LoVo (cell line): ENCODE data around the gene HS6ST2.
"Not testable (repeated sequence)": the region's sequence is repeated elsewhere in the genome, so short reads cannot be mapped to it uniquely, and the experiment has no call there.

Source experiments
- DNase-seq: peaks from one replicate; pipeline ENCODE4 v3.0.0-alpha.2; 2016; ENCODE audit warnings: low spot score

HS6ST2 gene

GRCh38 chrX:132958091-132958703 is at the start of gene HS6ST2:
TSS of gene HS6ST2 (minus strand) at chrX:132958629.
- peak; percentile 45 for DNase-seq

DNA sequence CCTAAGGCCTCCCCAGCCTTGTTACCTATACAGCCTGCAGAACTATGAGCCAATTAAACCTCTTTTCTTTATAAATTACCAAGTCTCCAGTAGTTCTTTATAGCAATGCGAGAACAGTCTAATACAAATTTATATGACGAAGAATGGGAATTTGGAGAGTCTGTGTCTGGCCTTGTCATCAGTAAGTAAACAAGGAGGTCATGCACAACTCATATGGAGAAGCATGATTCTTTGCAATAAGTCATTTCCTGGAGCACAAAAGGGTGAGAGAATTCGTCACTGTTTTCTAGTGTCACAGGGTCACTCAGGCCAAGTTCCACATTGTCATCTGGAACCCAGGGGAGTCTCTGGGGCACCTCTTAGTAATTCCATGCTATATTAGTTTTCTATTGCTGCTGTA is 49.0 kb upstream of the HS6ST2 start:
- DNase-seq: no peak

DNA sequence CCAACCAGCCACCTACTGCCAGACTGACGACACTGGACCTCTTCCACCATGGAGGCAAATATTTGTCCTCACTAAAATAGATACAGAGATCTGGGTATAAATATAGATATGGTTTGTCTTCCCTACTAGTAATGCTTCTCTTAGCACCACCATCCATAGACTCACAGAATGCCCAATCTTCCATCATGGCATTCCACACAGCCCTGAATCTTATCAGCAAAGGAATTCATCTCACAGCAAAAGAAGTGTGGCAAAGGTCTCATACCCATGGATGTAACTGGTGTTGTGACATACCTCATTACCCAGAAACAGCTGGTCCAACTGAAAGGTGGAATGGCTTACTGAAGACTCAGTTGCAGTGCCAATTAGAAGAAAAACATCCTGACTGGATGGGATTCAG is 47.2 kb upstream of the HS6ST2 start:
- DNase-seq: no peak

DNA sequence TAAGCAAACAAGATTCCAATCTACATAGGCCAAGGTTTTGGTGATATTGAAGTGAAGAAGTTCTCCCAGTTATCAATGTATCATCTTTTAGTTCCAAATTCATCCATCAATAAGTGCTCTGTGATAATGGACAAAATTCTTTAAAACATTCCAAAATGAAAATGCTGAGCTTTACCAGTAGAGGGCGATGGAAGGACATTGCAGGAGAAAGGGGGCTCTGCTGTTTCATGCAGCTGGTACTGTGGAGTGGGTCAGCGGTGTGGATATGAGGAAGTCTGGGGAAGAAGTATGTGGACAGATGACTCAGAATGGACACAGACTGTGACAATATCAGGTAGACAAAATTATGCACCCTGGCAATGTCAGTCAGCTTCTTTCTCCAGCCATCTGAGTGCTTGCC is 46.6 kb upstream of the HS6ST2 start:
- DNase-seq: no peak

DNA sequence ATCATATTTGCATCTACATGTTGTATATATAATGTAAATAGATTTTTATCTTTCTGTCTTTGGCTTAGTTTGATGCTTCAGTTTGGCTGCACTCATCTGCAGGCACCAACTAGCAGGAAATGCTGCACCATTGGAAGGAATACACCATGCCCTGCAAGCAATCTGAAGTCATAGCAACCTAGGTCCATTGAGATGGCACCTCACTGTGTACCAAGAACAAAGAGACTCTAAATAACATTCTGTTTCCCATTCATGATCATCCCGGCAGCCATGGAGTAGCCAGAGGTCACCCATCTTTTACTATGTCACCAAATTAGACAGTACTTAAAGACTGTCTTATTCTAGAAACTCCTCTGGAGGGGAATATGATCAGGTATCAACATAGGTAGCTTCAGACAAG is 40.8 kb upstream of the HS6ST2 start:
- no peak for DNase-seq

DNA sequence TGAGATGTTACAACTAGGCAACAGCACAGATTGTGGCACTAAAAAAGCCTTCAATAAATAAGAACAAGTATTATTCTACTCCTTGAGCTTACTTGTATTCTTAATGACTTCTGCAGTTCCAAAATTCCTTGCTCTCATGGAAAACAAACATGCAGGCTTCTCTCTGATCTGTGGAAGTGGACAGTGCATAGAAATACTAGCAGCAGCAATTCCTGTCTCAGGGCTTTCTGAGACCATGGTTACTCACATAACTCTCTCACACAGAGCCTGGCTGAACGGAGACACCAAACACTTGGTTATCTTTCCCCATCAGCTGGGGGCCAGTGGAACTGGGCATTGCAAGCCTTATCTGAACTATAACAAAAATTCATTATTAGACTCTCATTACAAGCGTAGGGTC is 32.4 kb upstream of the HS6ST2 start:
- no peak for DNase-seq

- no peak for DNase-seq
These were observed 28.1 kb upstream of the HS6ST2 start for GRCh38 chrX:132986556-132986955.

- DNase-seq: no peak
These were observed 25.7 kb upstream of the HS6ST2 start for GRCh38 chrX:132984058-132984650.

DNA sequence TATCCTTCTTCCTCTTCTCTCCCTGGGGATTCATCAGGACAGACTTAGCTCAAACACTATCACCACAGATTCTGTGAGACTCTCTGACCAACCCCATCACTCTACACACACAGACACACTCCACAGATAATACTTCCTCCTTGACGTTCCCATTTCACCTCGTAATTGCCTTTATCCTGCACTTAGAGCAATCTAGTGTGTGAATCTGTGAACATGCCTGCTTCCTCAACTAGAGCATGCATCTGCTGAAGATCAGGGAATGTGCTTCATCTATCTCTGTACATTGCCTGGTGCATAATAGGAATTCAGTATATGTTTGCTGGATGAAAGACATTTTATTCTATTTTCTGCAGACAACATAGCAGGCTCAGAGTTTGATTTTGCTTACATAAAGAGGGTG is 25.1 kb upstream of the HS6ST2 start:
- no peak for DNase-seq

GRCh38 chrX:132980035-132980434 is 21.6 kb upstream of the HS6ST2 start:
- not testable (repeated sequence) for DNase-seq

- no peak for DNase-seq
These were observed 10.0 kb upstream of the HS6ST2 start for GRCh38 chrX:132968296-132968949.

GRCh38 chrX:132967049-132967448 is 8.6 kb upstream of the HS6ST2 start:
- no peak for DNase-seq

GRCh38 chrX:132965461-132965860 is 7.0 kb upstream of the HS6ST2 start:
- no peak for DNase-seq

DNA sequence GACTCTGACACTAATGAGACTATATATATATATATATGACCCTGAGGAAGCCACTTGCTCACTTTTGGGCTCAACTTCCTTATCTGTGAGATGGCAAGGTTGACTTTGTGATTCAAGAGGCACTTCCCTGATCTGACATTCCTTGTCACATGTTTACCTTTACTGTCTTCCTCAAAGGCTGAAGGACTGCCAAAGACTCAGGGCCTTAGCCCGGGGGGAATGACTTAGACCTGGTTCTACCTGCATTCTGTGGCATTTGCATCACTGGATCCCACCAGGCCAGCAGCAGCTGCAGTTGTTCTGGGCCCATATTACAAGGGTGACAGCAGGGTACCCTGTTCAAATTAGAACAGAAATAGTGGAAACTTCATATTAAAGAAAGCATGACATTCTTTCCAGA is 3.1 kb upstream of the HS6ST2 start:
- DNase-seq: no peak

GRCh38 chrX:132957211-132958090 is 978 bp downstream of the HS6ST2 start:
- DNase-seq: no peak

DNA sequence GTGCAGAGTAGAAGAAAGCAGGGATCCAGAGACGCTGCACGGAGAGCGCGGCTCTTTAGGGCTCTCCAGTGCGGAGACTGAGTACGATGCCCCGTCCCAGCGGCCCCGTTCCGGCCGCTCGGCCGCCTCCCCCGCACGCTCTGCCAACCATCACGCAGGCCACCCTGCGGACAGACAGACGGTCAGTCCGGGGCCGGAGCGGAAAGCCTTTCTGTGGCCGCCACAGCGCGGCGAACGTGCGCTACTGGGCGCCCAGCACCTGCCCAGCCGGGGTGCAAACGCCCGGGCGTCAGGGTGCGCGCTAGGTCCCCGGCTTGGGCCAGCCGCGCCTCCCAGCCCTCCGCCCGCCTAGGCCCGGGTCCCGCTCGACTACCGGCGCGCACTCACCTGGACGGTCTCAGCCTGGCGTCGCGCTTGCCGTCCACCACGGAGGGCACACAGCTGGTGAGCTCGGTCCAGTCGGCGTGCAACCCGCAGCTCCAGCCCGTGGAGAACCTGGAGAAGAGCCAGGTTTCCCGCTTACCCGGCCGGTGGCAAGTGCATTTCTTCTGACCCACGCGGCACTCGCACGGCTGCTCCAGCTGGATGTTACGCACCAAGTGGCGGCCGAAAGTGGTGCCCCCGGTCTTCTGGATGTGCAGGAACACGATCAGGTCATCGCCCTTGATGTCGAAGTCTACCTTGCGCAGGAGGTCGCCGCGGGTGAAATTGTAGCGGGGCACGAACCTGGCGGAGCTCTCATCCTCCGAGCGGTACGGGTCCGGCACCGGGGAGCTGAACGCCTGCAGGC is 1.8 kb downstream of the HS6ST2 start:
- DNase-seq: no peak

DNA sequence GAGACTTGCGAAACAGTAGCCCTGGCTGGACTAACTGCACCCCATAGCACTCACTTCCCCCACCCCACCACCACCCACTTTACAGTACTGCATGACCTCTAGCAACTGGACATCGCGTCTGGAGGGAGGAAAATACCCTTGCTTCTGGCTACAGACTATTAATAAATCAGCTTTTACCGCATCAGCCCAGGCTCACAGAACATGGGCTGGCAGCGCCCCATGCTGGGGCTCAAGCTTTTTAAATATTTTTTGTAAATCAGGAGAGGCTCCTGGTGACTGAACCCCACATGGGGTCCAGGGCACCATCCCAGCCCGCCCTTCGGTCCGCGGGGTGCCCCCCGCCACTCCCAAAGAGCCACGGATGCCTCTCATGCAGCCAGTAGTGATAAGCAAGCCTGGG is 2.7 kb downstream of the HS6ST2 start:
- no peak for DNase-seq

- DNase-seq: no peak
These were observed 4.1 kb downstream of the HS6ST2 start for GRCh38 chrX:132954323-132954722.

- DNase-seq: no peak
These were observed 5.1 kb downstream of the HS6ST2 start for GRCh38 chrX:132953354-132953753.

DNA sequence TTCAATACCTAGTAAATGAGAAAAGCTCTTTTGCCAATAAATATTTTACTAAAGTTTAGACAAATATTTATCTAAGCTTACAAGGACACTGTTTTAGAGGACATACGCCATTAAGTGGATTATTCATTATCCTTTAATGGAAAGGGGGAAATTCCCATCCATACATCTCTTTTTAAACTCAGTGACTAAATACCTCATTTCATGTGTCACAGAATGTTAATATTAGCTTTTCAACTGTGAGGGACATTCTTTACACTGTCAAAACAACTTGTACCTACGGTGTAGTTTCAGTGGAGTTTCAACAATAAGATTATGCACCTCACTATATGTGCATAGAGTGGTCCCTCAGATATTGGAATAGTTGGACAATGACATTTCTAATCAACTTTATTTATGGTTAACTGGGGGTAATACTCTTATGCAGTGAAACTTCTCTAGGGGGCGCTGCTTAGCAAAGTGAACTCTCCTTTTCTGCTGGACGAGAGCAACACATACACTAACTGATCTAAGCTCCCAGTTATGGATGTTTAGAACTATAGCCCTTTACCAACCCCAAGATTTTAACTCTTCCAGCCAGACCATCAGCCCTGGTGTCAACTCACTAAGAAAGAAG is 9.7 kb downstream of the HS6ST2 start:
- no peak for DNase-seq

DNA sequence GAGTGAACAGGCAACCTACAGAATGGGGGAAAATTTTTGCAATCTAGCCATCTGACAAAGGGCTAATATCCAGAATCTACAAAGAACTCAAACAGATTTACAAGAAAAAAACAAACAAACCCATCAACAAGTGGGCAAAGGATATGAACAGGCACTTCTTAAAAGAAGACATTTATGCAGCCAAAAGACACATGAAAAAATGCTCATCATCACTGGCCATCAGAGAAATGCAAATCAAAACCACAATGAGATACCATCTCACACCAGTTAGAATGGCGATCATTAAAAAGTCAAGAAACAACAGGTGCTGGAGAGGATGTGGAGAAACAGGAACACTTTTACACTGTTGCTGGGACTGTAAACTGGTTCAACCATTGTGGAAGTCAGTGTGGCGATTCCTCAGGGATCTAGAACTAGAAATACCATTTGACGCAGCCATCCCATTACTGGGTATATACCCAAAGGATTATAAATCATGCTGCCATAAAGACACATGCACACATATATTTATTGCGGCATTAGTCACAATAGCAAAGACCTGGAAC is 13.3 kb downstream of the HS6ST2 start:
- not testable (repeated sequence) for DNase-seq
